ENCODE data around the gene STXBP4. TPM values are rescaled to one million over a fixed set of nuclear protein-coding genes. Genes with fewer than 3 reads are reported as not detected.

Gene STXBP4
- polyA plus RNA-seq, 1 of the 3 experiments (the other 2 are of a cell fraction), result 2.8 TPM

DNA sequence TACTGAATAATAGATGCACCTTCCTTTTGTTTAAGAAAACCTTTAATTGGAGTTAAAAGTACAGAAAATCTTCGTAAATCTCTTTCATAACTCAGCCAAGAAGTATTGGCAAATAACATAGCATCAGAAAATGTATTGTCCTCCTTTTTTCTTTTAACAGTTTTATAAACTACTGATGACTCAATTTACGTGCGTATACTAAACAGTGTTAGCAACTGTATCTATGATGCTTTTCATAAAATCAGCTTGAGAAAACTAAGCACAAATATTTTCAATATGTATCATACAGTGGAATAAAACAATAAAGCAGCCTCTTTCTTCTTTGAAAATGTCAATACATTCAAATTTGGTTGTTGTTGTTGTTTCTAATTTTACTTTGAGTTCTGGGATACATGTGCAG lies 88.6 kb downstream of the STXBP4 start:
- 91% methylated on average over 3 of the region's 3 CpGs for WGBS (ENCODE audit: low lambda C conversion rate)
- H3K9me3 ChIP-seq, result no peaks in the 10 kb centered on the region
- TF ChIP-seq, protein P1, sequence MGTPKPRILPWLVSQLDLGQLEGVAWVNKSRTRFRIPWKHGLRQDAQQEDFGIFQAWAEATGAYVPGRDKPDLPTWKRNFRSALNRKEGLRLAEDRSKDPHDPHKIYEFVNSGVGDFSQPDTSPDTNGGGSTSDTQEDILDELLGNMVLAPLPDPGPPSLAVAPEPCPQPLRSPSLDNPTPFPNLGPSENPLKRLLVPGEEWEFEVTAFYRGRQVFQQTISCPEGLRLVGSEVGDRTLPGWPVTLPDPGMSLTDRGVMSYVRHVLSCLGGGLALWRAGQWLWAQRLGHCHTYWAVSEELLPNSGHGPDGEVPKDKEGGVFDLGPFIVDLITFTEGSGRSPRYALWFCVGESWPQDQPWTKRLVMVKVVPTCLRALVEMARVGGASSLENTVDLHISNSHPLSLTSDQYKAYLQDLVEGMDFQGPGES (IDR thresholded peaks at IDR 0.05; ENCODE audit: low read depth, low read length), result no peak
- no peak for TF ChIP-seq RFX5 (IDR thresholded peaks at IDR 0.05; ENCODE audit: low read length)
- TF ChIP-seq EP300 (IDR thresholded peaks at IDR 0.05; ENCODE audit: borderline replicate concordance in 1 of 2, low read depth in 1 of 2, low read length in 1 of 2), result no peak

DNA sequence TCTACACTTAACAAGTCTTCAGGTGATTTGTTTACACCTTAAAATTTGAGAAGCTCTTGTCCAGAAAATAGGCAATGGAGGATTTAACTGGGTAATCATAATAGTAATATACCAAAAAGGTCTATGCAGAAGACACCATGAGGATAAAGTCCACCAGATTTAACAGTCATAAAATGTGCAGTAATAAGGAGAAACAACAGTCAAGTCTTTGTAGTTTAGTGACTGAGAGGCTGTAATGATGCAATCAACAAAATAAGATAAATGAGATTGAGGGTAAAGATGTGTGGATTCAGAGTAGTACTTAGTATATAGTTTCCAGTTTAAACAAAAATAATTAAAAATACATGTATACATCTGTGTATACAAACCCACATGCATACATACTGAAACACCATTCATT lies 91.2 kb downstream of the STXBP4 start:
- ChIA-PET CTCF (interaction anchor here (1.0 to 1.1 kb wide), 2 partner anchors 10 to 297 kb away, joined by 4 to 5 read pairs; no protein-coding TSS in a partner anchor), POLR2A (no interaction called here)
- no peak overlapping the region for H2AFZ ChIP-seq (ENCODE audit: low read depth)
- no peak overlapping the region for H3K4me2 ChIP-seq
- DNase-seq, result no peak
- no peaks in the 10 kb centered on the region for H3K9me3 ChIP-seq
- H3K36me3 ChIP-seq (replicated peaks in 1 of 2; ENCODE audit: control insufficient read depth in 1 of 2, insufficient read depth in 2 of 2, low read length in 1 of 2), result no peaks in the 10 kb centered on the region
- H3K9ac ChIP-seq, result no peak overlapping the region
- H3K9me2 ChIP-seq, result no peaks in the 10 kb centered on the region
- no peaks in the 10 kb centered on the region for H3K79me2 ChIP-seq (ENCODE audit: insufficient read depth)
- H3K4me1 ChIP-seq (ENCODE audit: control insufficient read depth in 1 of 2, insufficient read depth in 2 of 2, low read depth in 1 of 2, low read length in 1 of 2), result peaks cover 5% of the 10 kb centered on the region in 2 experiments; a peak in 3 of 4 replicates
- no peaks in the 10 kb centered on the region for H3F3A ChIP-seq (replicated peaks; ENCODE audit: insufficient read depth)
- no peaks in the 10 kb centered on the region for H3K27me3 ChIP-seq (ENCODE audit: insufficient read depth)
- no peak overlapping the region for H3K27ac ChIP-seq (ENCODE audit: low read depth in 2 of 2, low read length in 1 of 2)
- no peaks in the 10 kb centered on the region for H4K20me1 ChIP-seq (ENCODE audit: insufficient read depth)
- no peak overlapping the region for H3K4me3 ChIP-seq (ENCODE audit: low read depth in 2 of 2, low read length in 1 of 2)
- TF ChIP-seq FOSL2 (IDR thresholded peaks at IDR 0.05; ENCODE audit: borderline replicate concordance, low read depth), result no peak
- TF ChIP-seq TEAD4 (IDR thresholded peaks at IDR 0.05; ENCODE audit: borderline replicate concordance, insufficient read depth), result no peak
- TF ChIP-seq, protein P2, sequence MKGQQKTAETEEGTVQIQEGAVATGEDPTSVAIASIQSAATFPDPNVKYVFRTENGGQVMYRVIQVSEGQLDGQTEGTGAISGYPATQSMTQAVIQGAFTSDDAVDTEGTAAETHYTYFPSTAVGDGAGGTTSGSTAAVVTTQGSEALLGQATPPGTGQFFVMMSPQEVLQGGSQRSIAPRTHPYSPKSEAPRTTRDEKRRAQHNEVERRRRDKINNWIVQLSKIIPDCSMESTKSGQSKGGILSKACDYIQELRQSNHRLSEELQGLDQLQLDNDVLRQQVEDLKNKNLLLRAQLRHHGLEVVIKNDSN (IDR thresholded peaks at IDR 0.05; ENCODE audit: borderline replicate concordance, low read depth), result no peak
- TF ChIP-seq, protein P3, sequence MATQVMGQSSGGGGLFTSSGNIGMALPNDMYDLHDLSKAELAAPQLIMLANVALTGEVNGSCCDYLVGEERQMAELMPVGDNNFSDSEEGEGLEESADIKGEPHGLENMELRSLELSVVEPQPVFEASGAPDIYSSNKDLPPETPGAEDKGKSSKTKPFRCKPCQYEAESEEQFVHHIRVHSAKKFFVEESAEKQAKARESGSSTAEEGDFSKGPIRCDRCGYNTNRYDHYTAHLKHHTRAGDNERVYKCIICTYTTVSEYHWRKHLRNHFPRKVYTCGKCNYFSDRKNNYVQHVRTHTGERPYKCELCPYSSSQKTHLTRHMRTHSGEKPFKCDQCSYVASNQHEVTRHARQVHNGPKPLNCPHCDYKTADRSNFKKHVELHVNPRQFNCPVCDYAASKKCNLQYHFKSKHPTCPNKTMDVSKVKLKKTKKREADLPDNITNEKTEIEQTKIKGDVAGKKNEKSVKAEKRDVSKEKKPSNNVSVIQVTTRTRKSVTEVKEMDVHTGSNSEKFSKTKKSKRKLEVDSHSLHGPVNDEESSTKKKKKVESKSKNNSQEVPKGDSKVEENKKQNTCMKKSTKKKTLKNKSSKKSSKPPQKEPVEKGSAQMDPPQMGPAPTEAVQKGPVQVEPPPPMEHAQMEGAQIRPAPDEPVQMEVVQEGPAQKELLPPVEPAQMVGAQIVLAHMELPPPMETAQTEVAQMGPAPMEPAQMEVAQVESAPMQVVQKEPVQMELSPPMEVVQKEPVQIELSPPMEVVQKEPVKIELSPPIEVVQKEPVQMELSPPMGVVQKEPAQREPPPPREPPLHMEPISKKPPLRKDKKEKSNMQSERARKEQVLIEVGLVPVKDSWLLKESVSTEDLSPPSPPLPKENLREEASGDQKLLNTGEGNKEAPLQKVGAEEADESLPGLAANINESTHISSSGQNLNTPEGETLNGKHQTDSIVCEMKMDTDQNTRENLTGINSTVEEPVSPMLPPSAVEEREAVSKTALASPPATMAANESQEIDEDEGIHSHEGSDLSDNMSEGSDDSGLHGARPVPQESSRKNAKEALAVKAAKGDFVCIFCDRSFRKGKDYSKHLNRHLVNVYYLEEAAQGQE (IDR thresholded peaks at IDR 0.05; ENCODE audit: low read depth, low read length), result no peak
- TF ChIP-seq TCF12 (IDR thresholded peaks at IDR 0.05), result no peak
- TF ChIP-seq MEF2A (IDR thresholded peaks at IDR 0.05; ENCODE audit: borderline replicate concordance, low read depth), result no peak
- TF ChIP-seq GABPA (IDR thresholded peaks at IDR 0.05; ENCODE audit: low read depth), result no peak
- TF ChIP-seq, protein P4, sequence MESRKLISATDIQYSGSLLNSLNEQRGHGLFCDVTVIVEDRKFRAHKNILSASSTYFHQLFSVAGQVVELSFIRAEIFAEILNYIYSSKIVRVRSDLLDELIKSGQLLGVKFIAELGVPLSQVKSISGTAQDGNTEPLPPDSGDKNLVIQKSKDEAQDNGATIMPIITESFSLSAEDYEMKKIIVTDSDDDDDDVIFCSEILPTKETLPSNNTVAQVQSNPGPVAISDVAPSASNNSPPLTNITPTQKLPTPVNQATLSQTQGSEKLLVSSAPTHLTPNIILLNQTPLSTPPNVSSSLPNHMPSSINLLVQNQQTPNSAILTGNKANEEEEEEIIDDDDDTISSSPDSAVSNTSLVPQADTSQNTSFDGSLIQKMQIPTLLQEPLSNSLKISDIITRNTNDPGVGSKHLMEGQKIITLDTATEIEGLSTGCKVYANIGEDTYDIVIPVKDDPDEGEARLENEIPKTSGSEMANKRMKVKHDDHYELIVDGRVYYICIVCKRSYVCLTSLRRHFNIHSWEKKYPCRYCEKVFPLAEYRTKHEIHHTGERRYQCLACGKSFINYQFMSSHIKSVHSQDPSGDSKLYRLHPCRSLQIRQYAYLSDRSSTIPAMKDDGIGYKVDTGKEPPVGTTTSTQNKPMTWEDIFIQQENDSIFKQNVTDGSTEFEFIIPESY (IDR thresholded peaks at IDR 0.05; ENCODE audit: borderline replicate concordance, low read depth), result no peak
- TF ChIP-seq JUND (IDR thresholded peaks at IDR 0.05), result no peak
- TF ChIP-seq, protein P5, sequence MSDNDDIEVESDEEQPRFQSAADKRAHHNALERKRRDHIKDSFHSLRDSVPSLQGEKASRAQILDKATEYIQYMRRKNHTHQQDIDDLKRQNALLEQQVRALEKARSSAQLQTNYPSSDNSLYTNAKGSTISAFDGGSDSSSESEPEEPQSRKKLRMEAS (IDR thresholded peaks at IDR 0.05; ENCODE audit: low read depth), result no peak
- no peak for TF ChIP-seq MXI1 (IDR thresholded peaks at IDR 0.05; ENCODE audit: low read depth, low read length)
- no peak for TF ChIP-seq NFIC (IDR thresholded peaks at IDR 0.05; ENCODE audit: borderline replicate concordance)
- TF ChIP-seq NRF1 (IDR thresholded peaks at IDR 0.05; ENCODE audit: low read depth, low read length), result no peak
- no peak for TF ChIP-seq TAF1 (IDR thresholded peaks at IDR 0.05; ENCODE audit: borderline replicate concordance, low read depth, low read length)
- no peak for TF ChIP-seq FOXJ3 (CRISPR knock-in tag; IDR thresholded peaks at IDR 0.05)
- no peak for TF ChIP-seq RXRA (IDR thresholded peaks at IDR 0.05; ENCODE audit: borderline replicate concordance, low read depth)
- TF ChIP-seq, protein P6, sequence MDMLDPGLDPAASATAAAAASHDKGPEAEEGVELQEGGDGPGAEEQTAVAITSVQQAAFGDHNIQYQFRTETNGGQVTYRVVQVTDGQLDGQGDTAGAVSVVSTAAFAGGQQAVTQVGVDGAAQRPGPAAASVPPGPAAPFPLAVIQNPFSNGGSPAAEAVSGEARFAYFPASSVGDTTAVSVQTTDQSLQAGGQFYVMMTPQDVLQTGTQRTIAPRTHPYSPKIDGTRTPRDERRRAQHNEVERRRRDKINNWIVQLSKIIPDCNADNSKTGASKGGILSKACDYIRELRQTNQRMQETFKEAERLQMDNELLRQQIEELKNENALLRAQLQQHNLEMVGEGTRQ (IDR thresholded peaks at IDR 0.05; ENCODE audit: borderline replicate concordance, low read depth, low read length), result no peak
- TF ChIP-seq EP300 (IDR thresholded peaks at IDR 0.05; ENCODE audit: borderline replicate concordance in 1 of 2, low read depth in 1 of 2, low read length in 1 of 2), result no peak

More for the DNA sequence above, 88.6 kb downstream of the STXBP4 start:
- Histone ChIP-seq H3K4me2 (no peak overlapping the region), H3K27ac (ENCODE audit: low read depth in 2 of 2, low read length in 1 of 2) (no peak overlapping the region), H3K4me1 (ENCODE audit: control insufficient read depth in 1 of 2, insufficient read depth in 2 of 2, low read depth in 1 of 2, low read length in 1 of 2) (peaks cover 5% of the 10 kb centered on the region in 2 experiments; a peak in 3 of 4 replicates), H3F3A (replicated peaks; ENCODE audit: insufficient read depth) (no peaks in the 10 kb centered on the region), H3K9me2 (no peaks in the 10 kb centered on the region), H3K9ac (no peak overlapping the region), H3K36me3 (replicated peaks in 1 of 2; ENCODE audit: control insufficient read depth in 1 of 2, insufficient read depth in 2 of 2, low read length in 1 of 2) (no peaks in the 10 kb centered on the region), H2AFZ (ENCODE audit: low read depth) (no peak overlapping the region), H4K20me1 (ENCODE audit: insufficient read depth) (no peaks in the 10 kb centered on the region), H3K79me2 (ENCODE audit: insufficient read depth) (no peaks in the 10 kb centered on the region), H3K4me3 (ENCODE audit: low read depth in 2 of 2, low read length in 1 of 2) (no peak overlapping the region), H3K27me3 (ENCODE audit: insufficient read depth) (no peaks in the 10 kb centered on the region)
- DNase-seq, result no peak
- ChIA-PET POLR2A (no interaction called here), CTCF (interaction anchor here (0.7 to 3.9 kb wide), 5 partner anchors 11 to 457 kb away, joined by 3 to 15 read pairs (median 10); no protein-coding TSS in a partner anchor)
